ENCODE results near the gene SERGEF. TPM values are rescaled to one million over a fixed set of nuclear protein-coding genes. Genes with fewer than 3 reads are reported as not detected.

SERGEF gene
- total and polyA plus RNA-seq, 8 donors, result 16.2 to 26.1 (median 19.7) TPM

GRCh38 chr11:17741487-17741886 lies 271.4 kb downstream of the SERGEF start:
- no peak for TF ChIP-seq CTCF (IDR thresholded peaks at IDR 0.05)
- Histone ChIP-seq H3K27me3 (peaks cover 19 to 59% of the 10 kb centered on the region in 2 donors), H3K9me3 (no peaks in the 10 kb centered on the region), H3K4me3 (no peak overlapping the region), H3K4me1 (no peaks in the 10 kb centered on the region), H3K27ac (no peak overlapping the region), H3K36me3 (no peaks in the 10 kb centered on the region)
- DNase-seq (peak in 1 of 4 donors; percentile 63), ATAC-seq (no peak)
- intact Hi-C loops (cut with DNase I), result no loop called here

- H3K9me3 ChIP-seq, result no peaks in the 10 kb centered on the region
- no peaks in the 10 kb centered on the region for H3K4me1 ChIP-seq
- TF ChIP-seq CTCF (IDR thresholded peaks at IDR 0.05), result no peak
- H3K4me3 ChIP-seq, result no peak overlapping the region
- no peak for ATAC-seq
- no peaks in the 10 kb centered on the region for H3K36me3 ChIP-seq
- DNase-seq, result no peak
- H3K27me3 ChIP-seq, result peaks cover 26 to 66% of the 10 kb centered on the region in 2 donors
- intact Hi-C loops (cut with DNase I), result no loop called here
- H3K27ac ChIP-seq, result no peak overlapping the region
These were observed 272.1 kb downstream of the SERGEF start for GRCh38 chr11:17740649-17741235.

- DNase-seq (no peak), ATAC-seq (no peak)
- Histone ChIP-seq H3K4me1 (peaks cover 3 to 5% of the 10 kb centered on the region in 2 donors), H3K9me3 (no peaks in the 10 kb centered on the region), H3K36me3 (no peaks in the 10 kb centered on the region), H3K27ac (no peak overlapping the region), H3K27me3 (peaks cover 32 to 67% of the 10 kb centered on the region in 2 donors), H3K4me3 (no peak overlapping the region)
- no peak for TF ChIP-seq CTCF (IDR thresholded peaks at IDR 0.05)
- intact Hi-C loops (cut with DNase I), result no loop called here
These were observed 272.9 kb downstream of the SERGEF start for GRCh38 chr11:17739945-17740338.

GRCh38 chr11:17738151-17738973 lies 274.5 kb downstream of the SERGEF start:
- Histone ChIP-seq H3K9me3 (no peaks in the 10 kb centered on the region), H3K4me3 (no peak overlapping the region), H3K4me1 (peaks cover 7 to 11% of the 10 kb centered on the region in 2 donors), H3K27me3 (peaks cover 38 to 82% of the 10 kb centered on the region in 2 donors), H3K27ac (no peak overlapping the region), H3K36me3 (no peaks in the 10 kb centered on the region)
- no peak for DNase-seq
- no peak for ATAC-seq
- intact Hi-C loops (cut with DNase I), result no loop called here
- TF ChIP-seq CTCF (IDR thresholded peaks at IDR 0.05), result no peak

Other genes starting within 250 kb of the SERGEF start
- gene TPH1, start 33.2 kb upstream of the SERGEF start, total RNA-seq, result under 1 TPM; 0.26 TPM
- 1 to 10 TPM; 1.6 to 3.1 (median 2.4) TPM for gene TPH1, start 33.2 kb upstream of the SERGEF start, polyA plus RNA-seq (ENCODE audit: insufficient read length in 6 of 6)
- 10 to 100 TPM in 1 of 2 donors, 1 to 10 TPM in 1; 9.5 to 13.7 TPM for gene SAAL1, start 93.0 kb upstream of the SERGEF start, total RNA-seq
- gene SAAL1, start 93.0 kb upstream of the SERGEF start, polyA plus RNA-seq (ENCODE audit: insufficient read length in 6 of 6), result 10 to 100 TPM; 33.9 to 48.3 (median 37.5) TPM
- under 1 TPM; 0.15 to 0.21 TPM for gene MRGPRX3, start 119.5 kb upstream of the SERGEF start, total RNA-seq
- not detected for gene MRGPRX3, start 119.5 kb upstream of the SERGEF start, polyA plus RNA-seq (ENCODE audit: insufficient read length in 6 of 6)
- gene MRGPRX4, start 159.8 kb upstream of the SERGEF start, total RNA-seq, result not detected
- gene MRGPRX4, start 159.8 kb upstream of the SERGEF start, polyA plus RNA-seq (ENCODE audit: insufficient read length in 6 of 6), result not detected
- gene SAA4, start 223.8 kb upstream of the SERGEF start, total RNA-seq, result 1 to 10 TPM in 1 of 2 donors, not detected in 1; 3.7 TPM
- not detected for gene SAA4, start 223.8 kb upstream of the SERGEF start, polyA plus RNA-seq (ENCODE audit: insufficient read length in 6 of 6)
- 10 to 100 TPM in 1 of 2 donors, under 1 TPM in 1; 0.38 to 92.5 TPM for gene SAA2, start 235.6 kb upstream of the SERGEF start, total RNA-seq
- gene SAA2, start 235.6 kb upstream of the SERGEF start, polyA plus RNA-seq (ENCODE audit: insufficient read length in 6 of 6), result under 1 TPM in 3 of 6 donors, not detected in 3; 0.20 to 0.23 (median 0.22) TPM

Data from left lung (tissue), 10 donors.